Neural cell (in vitro differentiated cells): ENCODE measurements around the gene MUC15.

Experiments used
- EP300 ChIP-seq: fragments of 450-650 bp; conservative IDR thresholded peaks from 2 replicates; pipeline ENCODE4 v1.6.1; 2014; ENCODE audit warnings: antibody characterized with exemption, mild to moderate bottlenecking, moderate library complexity; ENCODE audit not compliant: poor library complexity, severe bottlenecking
- EZH2 ChIP-seq: fragments of 200-600, 300-800 bp; shearing (Covaris generic), sonication (generic); IDR thresholded peaks from 2 replicates; pipeline ENCODE4 v1.6.1; 2014; ENCODE audit warnings: antibody characterized with exemption, low read length, borderline replicate concordance, mild to moderate bottlenecking; ENCODE audit not compliant: insufficient read depth, poor library complexity, severe bottlenecking
- MXI1 ChIP-seq: fragments of 450-650 bp; conservative IDR thresholded peaks from 2 replicates; pipeline ENCODE4 v1.6.1; 2014; ENCODE audit warnings: antibody characterized with exemption, mild to moderate bottlenecking; ENCODE audit not compliant: poor library complexity, severe bottlenecking
- POLR2AphosphoS5 ChIP-seq: IDR thresholded peaks from 2 replicates; pipeline ENCODE4 v1.6.1; 2012
- RAD21 ChIP-seq: fragments of 450-650 bp; conservative IDR thresholded peaks from 2 replicates; pipeline ENCODE4 v1.6.1; 2014; ENCODE audit warnings: antibody characterized with exemption, mild to moderate bottlenecking, moderate library complexity
- SMC3 ChIP-seq: fragments of 450-650 bp; conservative IDR thresholded peaks from 2 replicates; pipeline ENCODE4 v1.6.1; 2014; ENCODE audit warnings: antibody characterized with exemption, mild to moderate bottlenecking, moderate library complexity; ENCODE audit not compliant: poor library complexity
- TAF1 ChIP-seq: IDR thresholded peaks from 2 replicates; pipeline ENCODE4 v1.6.1; 2012; ENCODE audit warnings: low read depth
- TF ChIP-seq, protein P1 (sequence below): fragments of 450-650 bp; IDR thresholded peaks from 2 replicates; pipeline ENCODE4 v1.5.1; 2014; ENCODE audit warnings: antibody characterized with exemption, mild to moderate bottlenecking, moderate library complexity; ENCODE audit not compliant: poor library complexity, severe bottlenecking
- TF ChIP-seq, protein P2 (sequence below): IDR thresholded peaks from 2 replicates; pipeline ENCODE4 v1.6.1; 2012; ENCODE audit warnings: borderline replicate concordance

DNA sequence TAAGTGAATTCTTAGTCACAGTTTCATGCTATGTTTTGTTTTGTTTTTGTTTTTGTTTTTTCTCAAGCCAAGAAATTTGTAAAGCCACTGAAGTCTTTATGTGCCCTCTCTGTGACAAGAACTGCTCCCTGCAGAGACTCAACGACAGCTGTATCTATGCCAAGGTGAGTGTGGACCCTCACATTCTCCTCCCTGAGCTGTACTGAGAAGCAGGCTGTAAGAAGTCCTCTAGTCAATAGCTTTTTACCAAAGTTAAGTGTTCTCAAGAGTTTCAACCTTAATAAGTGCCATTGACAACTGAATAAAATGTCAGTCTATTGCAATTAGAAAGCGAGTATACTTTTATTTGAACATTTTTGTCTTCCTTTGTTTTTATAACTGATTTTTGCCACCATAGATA is 18.9 kb downstream of the MUC15 start:
- TF ChIP-seq, protein P1, sequence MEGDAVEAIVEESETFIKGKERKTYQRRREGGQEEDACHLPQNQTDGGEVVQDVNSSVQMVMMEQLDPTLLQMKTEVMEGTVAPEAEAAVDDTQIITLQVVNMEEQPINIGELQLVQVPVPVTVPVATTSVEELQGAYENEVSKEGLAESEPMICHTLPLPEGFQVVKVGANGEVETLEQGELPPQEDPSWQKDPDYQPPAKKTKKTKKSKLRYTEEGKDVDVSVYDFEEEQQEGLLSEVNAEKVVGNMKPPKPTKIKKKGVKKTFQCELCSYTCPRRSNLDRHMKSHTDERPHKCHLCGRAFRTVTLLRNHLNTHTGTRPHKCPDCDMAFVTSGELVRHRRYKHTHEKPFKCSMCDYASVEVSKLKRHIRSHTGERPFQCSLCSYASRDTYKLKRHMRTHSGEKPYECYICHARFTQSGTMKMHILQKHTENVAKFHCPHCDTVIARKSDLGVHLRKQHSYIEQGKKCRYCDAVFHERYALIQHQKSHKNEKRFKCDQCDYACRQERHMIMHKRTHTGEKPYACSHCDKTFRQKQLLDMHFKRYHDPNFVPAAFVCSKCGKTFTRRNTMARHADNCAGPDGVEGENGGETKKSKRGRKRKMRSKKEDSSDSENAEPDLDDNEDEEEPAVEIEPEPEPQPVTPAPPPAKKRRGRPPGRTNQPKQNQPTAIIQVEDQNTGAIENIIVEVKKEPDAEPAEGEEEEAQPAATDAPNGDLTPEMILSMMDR = no peak
- no peak for TF ChIP-seq EZH2
- TF ChIP-seq MXI1 = no peak
- no peak for TF ChIP-seq POLR2AphosphoS5
- TF ChIP-seq, protein P2, sequence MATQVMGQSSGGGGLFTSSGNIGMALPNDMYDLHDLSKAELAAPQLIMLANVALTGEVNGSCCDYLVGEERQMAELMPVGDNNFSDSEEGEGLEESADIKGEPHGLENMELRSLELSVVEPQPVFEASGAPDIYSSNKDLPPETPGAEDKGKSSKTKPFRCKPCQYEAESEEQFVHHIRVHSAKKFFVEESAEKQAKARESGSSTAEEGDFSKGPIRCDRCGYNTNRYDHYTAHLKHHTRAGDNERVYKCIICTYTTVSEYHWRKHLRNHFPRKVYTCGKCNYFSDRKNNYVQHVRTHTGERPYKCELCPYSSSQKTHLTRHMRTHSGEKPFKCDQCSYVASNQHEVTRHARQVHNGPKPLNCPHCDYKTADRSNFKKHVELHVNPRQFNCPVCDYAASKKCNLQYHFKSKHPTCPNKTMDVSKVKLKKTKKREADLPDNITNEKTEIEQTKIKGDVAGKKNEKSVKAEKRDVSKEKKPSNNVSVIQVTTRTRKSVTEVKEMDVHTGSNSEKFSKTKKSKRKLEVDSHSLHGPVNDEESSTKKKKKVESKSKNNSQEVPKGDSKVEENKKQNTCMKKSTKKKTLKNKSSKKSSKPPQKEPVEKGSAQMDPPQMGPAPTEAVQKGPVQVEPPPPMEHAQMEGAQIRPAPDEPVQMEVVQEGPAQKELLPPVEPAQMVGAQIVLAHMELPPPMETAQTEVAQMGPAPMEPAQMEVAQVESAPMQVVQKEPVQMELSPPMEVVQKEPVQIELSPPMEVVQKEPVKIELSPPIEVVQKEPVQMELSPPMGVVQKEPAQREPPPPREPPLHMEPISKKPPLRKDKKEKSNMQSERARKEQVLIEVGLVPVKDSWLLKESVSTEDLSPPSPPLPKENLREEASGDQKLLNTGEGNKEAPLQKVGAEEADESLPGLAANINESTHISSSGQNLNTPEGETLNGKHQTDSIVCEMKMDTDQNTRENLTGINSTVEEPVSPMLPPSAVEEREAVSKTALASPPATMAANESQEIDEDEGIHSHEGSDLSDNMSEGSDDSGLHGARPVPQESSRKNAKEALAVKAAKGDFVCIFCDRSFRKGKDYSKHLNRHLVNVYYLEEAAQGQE = no peak
- TF ChIP-seq RAD21 = no peak
- TF ChIP-seq EP300 = no peak
- no peak for TF ChIP-seq SMC3
- no peak for TF ChIP-seq TAF1
